ENCODE results near the gene LCE2B.

- no peak for TF ChIP-seq CTCF (conservative IDR thresholded peaks at IDR 0.05)
- TF ChIP-seq EZH2 (IDR thresholded peaks at IDR 0.05; ENCODE audit: low read depth), result no peak
These were observed 28.2 kb upstream of the LCE2B start for GRCh38 chr1:152657677-152658076.

Data from PC-9 (cell line).